Endothelial cell (in vitro differentiated cells): ENCODE results near the gene CCL14. TPM values are rescaled to one million over a fixed set of nuclear protein-coding genes. Genes with fewer than 3 reads are reported as not detected.

Experiments used
- DNase-seq: peaks from one replicate; pipeline ENCODE4 v3.0.0; 2021; ENCODE audit warnings: low spot score
- H3K27ac Mint-ChIP-seq: one replicate; pipeline ENCODE4 v1.8.0; 2021; ENCODE audit warnings: mixed read lengths, inconsistent platforms; ENCODE audit not compliant: unreplicated experiment
- H3K27me3 Mint-ChIP-seq: one replicate; pipeline ENCODE4 v1.8.0; 2021; ENCODE audit warnings: mild to moderate bottlenecking, moderate library complexity, mixed read lengths, inconsistent platforms; ENCODE audit not compliant: unreplicated experiment
- H3K36me3 Mint-ChIP-seq: one replicate; pipeline ENCODE4 v1.8.0; 2021; ENCODE audit warnings: mild to moderate bottlenecking, low read depth, mixed read lengths, inconsistent platforms; ENCODE audit not compliant: unreplicated experiment
- H3K4me1 Mint-ChIP-seq: one replicate; pipeline ENCODE4 v1.8.0; 2021; ENCODE audit warnings: mild to moderate bottlenecking, mixed read lengths, inconsistent platforms; ENCODE audit not compliant: unreplicated experiment
- H3K4me3 Mint-ChIP-seq: one replicate; pipeline ENCODE4 v1.8.0; 2021; ENCODE audit warnings: mild to moderate bottlenecking, mixed read lengths, inconsistent platforms; ENCODE audit not compliant: unreplicated experiment
- H3K9me3 Mint-ChIP-seq: one replicate; pipeline ENCODE4 v1.8.0; 2021; ENCODE audit warnings: mixed read lengths, inconsistent platforms; ENCODE audit not compliant: unreplicated experiment
- CTCF ChIP-seq: fragments of 200-600 bp; sonication (generic); IDR thresholded peaks from one replicate; pipeline ENCODE4 v1.5.0; 2021; ENCODE audit warnings: antibody characterized with exemption; ENCODE audit not compliant: unreplicated experiment
- total RNA-seq: library from RNA; stranded (reverse); fragmentation: NEBNext Ultra II Directional; extraction: Animal tissue kit (Norgen Biotek cat#: 25700); gene quantifications from one replicate; pipeline ENCODE4 v1.2.1, GENCODE V29; 2021; ENCODE audit not compliant: unreplicated experiment

Gene CCL14
- total RNA-seq, 1 donor from 2014 or later = not detected

- H3K36me3 Mint-ChIP-seq = no peaks in the 10 kb centered on the region
- TF ChIP-seq CTCF = no peak
- H3K9me3 Mint-ChIP-seq = no peaks in the 10 kb centered on the region
- no peak for DNase-seq
- H3K27ac Mint-ChIP-seq = no peak overlapping the region
- H3K4me3 Mint-ChIP-seq = no peak overlapping the region
- peaks cover 7% of the 10 kb centered on the region for H3K4me1 Mint-ChIP-seq
- peaks cover 7% of the 10 kb centered on the region for H3K27me3 Mint-ChIP-seq
Observed at GRCh38 chr17:35934760-35935159, 51.8 kb downstream of the CCL14 start.

Other genes starting within 250 kb of the CCL14 start
- 0.10 TPM for gene GAS2L2, start 233.5 kb downstream of the CCL14 start, total RNA-seq
- 0.90 TPM for gene C17orf50, start 225.8 kb downstream of the CCL14 start, total RNA-seq
- gene MMP28, start 191.1 kb downstream of the CCL14 start, total RNA-seq = 10.6 TPM
- gene TAF15, start 177.2 kb downstream of the CCL14 start, total RNA-seq = 188 TPM
- not detected for gene HEATR9, start 117.8 kb downstream of the CCL14 start, total RNA-seq
- not detected for gene CCL5, start 106.4 kb downstream of the CCL14 start, total RNA-seq
- 0.67 TPM for gene RDM1, start 56.0 kb downstream of the CCL14 start, total RNA-seq
- gene LYZL6, start 43.0 kb downstream of the CCL14 start, total RNA-seq = not detected
- not detected for gene CCL16, start 5.2 kb downstream of the CCL14 start, total RNA-seq
- not detected for gene CCL15, start 14.8 kb upstream of the CCL14 start, total RNA-seq
- not detected for gene CCL23, start 31.2 kb upstream of the CCL14 start, total RNA-seq
- gene CCL18, start 77.5 kb upstream of the CCL14 start, total RNA-seq = not detected
- not detected for gene CCL3, start 103.4 kb upstream of the CCL14 start, total RNA-seq
- gene CCL4, start 117.1 kb upstream of the CCL14 start, total RNA-seq = not detected
- 8.9 TPM for gene TBC1D3B, start 189.9 kb upstream of the CCL14 start, total RNA-seq
- 4.0 TPM for gene CCL3L1, start 210.0 kb upstream of the CCL14 start, total RNA-seq
- not detected for gene CCL4L2, start 224.3 kb upstream of the CCL14 start, total RNA-seq